SU-DHL-6 (cell line): ENCODE data around the gene CCDC142.

Experiments
- H2AFZ ChIP-seq: fragments of 200-600 bp; sonication (generic); 2 replicates; pipeline ENCODE4 v1.6.1; 2014; ENCODE audit warnings: low read depth, mild to moderate bottlenecking, moderate library complexity, mixed read lengths, antibody characterized with exemption, low read length; ENCODE audit not compliant: severe bottlenecking
- H3F3A ChIP-seq: fragments of 200-600 bp; shearing (Covaris generic); 2 replicates; pipeline ENCODE4 v1.6.0; 2016; ENCODE audit warnings: antibody characterized with exemption, mild to moderate bottlenecking; ENCODE audit not compliant: insufficient read depth
- H3K27ac ChIP-seq: fragments of 200-600 bp; sonication (generic); 2 replicates; pipeline ENCODE4 v1.5.1; 2016; ENCODE audit warnings: low read depth, mild to moderate bottlenecking, low read length, moderate library complexity, mixed read lengths
- H3K27me3 ChIP-seq: fragments of 200-600 bp; sonication (generic), shearing (Covaris generic); 2 replicates; pipeline ENCODE4 v1.6.0; 2014; ENCODE audit warnings: mild to moderate bottlenecking, low read length
- H3K36me3 ChIP-seq: fragments of 200-600 bp; sonication (generic); 2 replicates; pipeline ENCODE4 v1.6.1; 2014; ENCODE audit warnings: mild to moderate bottlenecking, low read length, mixed read lengths
- H3K4me2 ChIP-seq: fragments of 300-600, 200-600 bp; shearing (Covaris generic), sonication (generic); 2 replicates; pipeline ENCODE4 v1.6.0; 2014; ENCODE audit warnings: low read length, low read depth, mild to moderate bottlenecking; ENCODE audit not compliant: poor library complexity, severe bottlenecking
- H3K4me3 ChIP-seq: fragments of 200-600 bp; sonication (generic); 2 replicates; pipeline ENCODE4 v1.5.1; 2014; ENCODE audit warnings: antibody characterized with exemption, low read length, mild to moderate bottlenecking, mixed read lengths; ENCODE audit not compliant: insufficient read depth, poor library complexity, severe bottlenecking
- H3K79me2 ChIP-seq: fragments of 200-600 bp; sonication (generic); 2 replicates; pipeline ENCODE4 v1.6.1; 2014; ENCODE audit warnings: mild to moderate bottlenecking, low read length, moderate library complexity; ENCODE audit not compliant: insufficient read depth
- H3K9ac ChIP-seq: fragments of 200-600 bp; sonication (generic); 2 replicates; pipeline ENCODE4 v1.7.0; 2014; ENCODE audit warnings: mild to moderate bottlenecking, low read length
- H3K9me2 ChIP-seq: fragments of 200-600 bp; sonication (generic); replicated peaks from 2 replicates; pipeline ENCODE4 v1.6.1; 2014; ENCODE audit warnings: low read length; ENCODE audit not compliant: insufficient read depth
- H3K9me3 ChIP-seq: fragments of 200-600 bp; sonication (generic); 2 replicates; pipeline ENCODE4 v1.6.1; 2014; ENCODE audit warnings: low read length, mixed read lengths; ENCODE audit not compliant: insufficient read depth
- H4K20me1 ChIP-seq: fragments of 200-600 bp; sonication (generic); 2 replicates; pipeline ENCODE4 v1.6.1; 2014; ENCODE audit warnings: low read depth, mild to moderate bottlenecking, antibody characterized with exemption, low read length, moderate library complexity, mixed read lengths
- EZH2phosphoT487 ChIP-seq: fragments of 200-600 bp; sonication (generic), shearing (Covaris generic); conservative IDR thresholded peaks from 2 replicates; pipeline ENCODE4 v1.6.1; 2018; ENCODE audit warnings: mild to moderate bottlenecking, antibody characterized with exemption, low read length, moderate library complexity, mixed read lengths
- TF ChIP-seq, protein P1 (sequence below): fragments of 200-600 bp; sonication (generic); IDR thresholded peaks from one replicate; pipeline ENCODE4 v1.5.1; 2017; ENCODE audit warnings: antibody characterized with exemption, mild to moderate bottlenecking, low read length, moderate library complexity; ENCODE audit not compliant: insufficient read depth, poor library complexity, severe bottlenecking

The CCDC142 gene

DNA sequence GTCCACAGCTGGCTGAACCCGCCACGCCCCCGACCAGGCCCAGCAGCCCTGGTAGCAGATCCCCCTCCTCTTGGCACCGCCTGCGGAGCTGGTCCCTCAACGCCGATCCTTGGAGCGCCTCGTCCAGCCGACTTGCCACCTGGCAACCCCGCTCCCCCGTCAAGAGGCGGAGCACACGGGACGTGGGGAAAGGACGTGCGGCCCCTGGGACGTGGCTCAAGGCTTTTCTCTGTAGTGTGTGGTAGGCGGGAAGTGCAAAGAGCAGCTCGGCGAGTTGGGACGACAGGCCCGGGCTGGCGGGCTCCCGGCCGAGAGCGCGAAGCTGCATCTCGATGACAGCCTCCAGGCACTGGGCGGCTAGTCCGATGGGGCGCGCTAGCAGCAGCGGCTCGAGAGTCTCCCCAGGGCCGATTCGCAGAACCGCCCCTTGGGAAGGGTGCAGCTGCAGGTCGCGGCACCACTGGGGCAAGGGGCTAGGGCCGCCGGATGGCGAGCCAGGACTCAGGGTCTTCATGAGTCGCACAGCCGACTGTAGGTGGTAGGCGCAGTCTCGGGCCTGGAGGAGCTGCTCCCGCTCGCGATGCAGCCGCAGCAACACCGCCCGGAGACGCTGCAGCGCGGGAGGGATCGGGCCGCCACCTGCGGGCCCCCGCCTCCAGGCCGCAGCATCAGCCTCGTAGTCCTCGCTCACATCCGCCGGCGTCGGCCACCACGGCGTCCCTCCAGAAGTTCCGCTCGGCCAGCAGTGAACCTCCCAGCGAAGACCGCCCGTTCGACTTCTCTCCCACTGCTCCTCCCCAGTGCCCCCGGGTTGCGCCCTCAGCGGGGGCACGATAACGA lies 617 bp downstream of the CCDC142 start:
- Histone ChIP-seq H3K36me3 (peaks cover 4% of the 10 kb centered on the region; the same call in 1 of the 2 replicates), H2AFZ (peak overlapping the region; percentile 84), H3K4me2 (peak overlapping the region; percentile 89), H3K9me2 (no peaks in the 10 kb centered on the region), H3K4me3 (peak overlapping the region; percentile 96), H4K20me1 (no peaks in the 10 kb centered on the region), H3K79me2 (peaks cover 26% of the 10 kb centered on the region), H3K27ac (peak overlapping the region; percentile 80), H3F3A (no peaks in the 10 kb centered on the region), H3K9ac (peak overlapping the region; percentile 84), H3K9me3 (no peaks in the 10 kb centered on the region), H3K27me3 (no peaks in the 10 kb centered on the region)
- TF ChIP-seq, protein P1, sequence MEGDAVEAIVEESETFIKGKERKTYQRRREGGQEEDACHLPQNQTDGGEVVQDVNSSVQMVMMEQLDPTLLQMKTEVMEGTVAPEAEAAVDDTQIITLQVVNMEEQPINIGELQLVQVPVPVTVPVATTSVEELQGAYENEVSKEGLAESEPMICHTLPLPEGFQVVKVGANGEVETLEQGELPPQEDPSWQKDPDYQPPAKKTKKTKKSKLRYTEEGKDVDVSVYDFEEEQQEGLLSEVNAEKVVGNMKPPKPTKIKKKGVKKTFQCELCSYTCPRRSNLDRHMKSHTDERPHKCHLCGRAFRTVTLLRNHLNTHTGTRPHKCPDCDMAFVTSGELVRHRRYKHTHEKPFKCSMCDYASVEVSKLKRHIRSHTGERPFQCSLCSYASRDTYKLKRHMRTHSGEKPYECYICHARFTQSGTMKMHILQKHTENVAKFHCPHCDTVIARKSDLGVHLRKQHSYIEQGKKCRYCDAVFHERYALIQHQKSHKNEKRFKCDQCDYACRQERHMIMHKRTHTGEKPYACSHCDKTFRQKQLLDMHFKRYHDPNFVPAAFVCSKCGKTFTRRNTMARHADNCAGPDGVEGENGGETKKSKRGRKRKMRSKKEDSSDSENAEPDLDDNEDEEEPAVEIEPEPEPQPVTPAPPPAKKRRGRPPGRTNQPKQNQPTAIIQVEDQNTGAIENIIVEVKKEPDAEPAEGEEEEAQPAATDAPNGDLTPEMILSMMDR = no peak
- no peak for TF ChIP-seq EZH2phosphoT487

- Histone ChIP-seq H2AFZ (no peak overlapping the region), H3K4me2 (peak overlapping the region; percentile 89), H3K79me2 (peaks cover 26% of the 10 kb centered on the region), H3K9me2 (no peaks in the 10 kb centered on the region), H3K36me3 (peaks cover 4% of the 10 kb centered on the region; the same call in 1 of the 2 replicates), H3K4me3 (peak overlapping the region; percentile 96), H3K9ac (peak overlapping the region; percentile 84), H3F3A (no peaks in the 10 kb centered on the region), H4K20me1 (no peaks in the 10 kb centered on the region), H3K27me3 (no peaks in the 10 kb centered on the region), H3K27ac (no peak overlapping the region), H3K9me3 (no peaks in the 10 kb centered on the region)
- no peak for TF ChIP-seq EZH2phosphoT487
- TF ChIP-seq, protein P1 = no peak
Observed at GRCh38 chr2:74481431-74481830, 1.4 kb downstream of the CCDC142 start.

- Histone ChIP-seq H3K79me2 (no peaks in the 10 kb centered on the region), H3F3A (peaks cover 17% of the 10 kb centered on the region), H3K9me3 (no peaks in the 10 kb centered on the region), H2AFZ (no peak overlapping the region), H3K9ac (no peak overlapping the region), H3K27ac (no peak overlapping the region), H3K27me3 (no peaks in the 10 kb centered on the region), H3K9me2 (no peaks in the 10 kb centered on the region), H3K4me3 (no peak overlapping the region), H3K4me2 (no peak overlapping the region), H4K20me1 (no peaks in the 10 kb centered on the region), H3K36me3 (peaks cover 2% of the 10 kb centered on the region; the same call in 1 of the 2 replicates)
- TF ChIP-seq, protein P1 = no peak
- no peak for TF ChIP-seq EZH2phosphoT487
Observed at GRCh38 chr2:74474899-74475298, 7.9 kb downstream of the CCDC142 start.
